ENCODE data around the gene DCAF8L2. TPM values are rescaled to one million over a fixed set of nuclear protein-coding genes. Genes with fewer than 3 reads are reported as not detected.

The DCAF8L2 gene
- total RNA-seq, 4 donors from 2014 or later, result not detected

DNA sequence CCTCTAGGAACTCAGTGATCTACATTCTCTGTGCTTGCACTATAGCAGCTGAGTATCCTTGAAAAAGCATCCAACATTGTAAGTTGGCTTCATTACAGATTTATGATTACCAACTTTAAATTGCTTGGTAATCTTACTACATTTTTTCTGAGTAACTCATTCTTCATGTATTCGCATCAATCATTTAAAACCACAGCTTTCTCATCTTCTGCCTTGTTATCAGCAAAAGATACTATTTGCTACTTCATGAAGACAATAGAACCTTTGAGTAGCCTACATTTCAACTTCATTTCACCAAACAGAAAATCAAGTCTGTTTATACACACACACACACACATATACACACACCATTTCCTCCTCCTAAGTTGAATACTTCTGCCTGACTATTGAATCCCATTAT lies 6.2 kb upstream of the DCAF8L2 start:
- TF ChIP-seq, protein P1, sequence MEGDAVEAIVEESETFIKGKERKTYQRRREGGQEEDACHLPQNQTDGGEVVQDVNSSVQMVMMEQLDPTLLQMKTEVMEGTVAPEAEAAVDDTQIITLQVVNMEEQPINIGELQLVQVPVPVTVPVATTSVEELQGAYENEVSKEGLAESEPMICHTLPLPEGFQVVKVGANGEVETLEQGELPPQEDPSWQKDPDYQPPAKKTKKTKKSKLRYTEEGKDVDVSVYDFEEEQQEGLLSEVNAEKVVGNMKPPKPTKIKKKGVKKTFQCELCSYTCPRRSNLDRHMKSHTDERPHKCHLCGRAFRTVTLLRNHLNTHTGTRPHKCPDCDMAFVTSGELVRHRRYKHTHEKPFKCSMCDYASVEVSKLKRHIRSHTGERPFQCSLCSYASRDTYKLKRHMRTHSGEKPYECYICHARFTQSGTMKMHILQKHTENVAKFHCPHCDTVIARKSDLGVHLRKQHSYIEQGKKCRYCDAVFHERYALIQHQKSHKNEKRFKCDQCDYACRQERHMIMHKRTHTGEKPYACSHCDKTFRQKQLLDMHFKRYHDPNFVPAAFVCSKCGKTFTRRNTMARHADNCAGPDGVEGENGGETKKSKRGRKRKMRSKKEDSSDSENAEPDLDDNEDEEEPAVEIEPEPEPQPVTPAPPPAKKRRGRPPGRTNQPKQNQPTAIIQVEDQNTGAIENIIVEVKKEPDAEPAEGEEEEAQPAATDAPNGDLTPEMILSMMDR (IDR thresholded peaks at IDR 0.05; ENCODE audit: low read depth), result no peak

DNA sequence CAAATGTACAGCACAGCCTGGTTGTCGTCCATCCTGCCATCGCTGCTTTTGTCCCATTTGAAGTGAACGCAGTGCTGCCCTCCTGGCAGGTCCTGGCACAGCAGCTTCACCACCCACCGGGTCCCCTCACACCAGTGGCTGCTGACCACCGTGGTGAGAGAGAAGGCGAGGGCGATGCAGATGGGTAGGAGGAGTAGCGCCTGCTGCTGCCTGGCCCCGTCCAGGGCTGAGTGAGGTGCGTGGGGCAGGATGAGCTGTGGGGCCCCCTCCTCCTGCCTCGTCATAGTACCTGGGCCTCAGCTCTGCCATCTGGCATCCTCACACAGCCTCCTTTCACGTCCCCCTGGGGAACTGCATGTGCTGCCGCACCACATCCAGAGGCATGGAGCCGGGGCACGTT lies 1.8 kb downstream of the DCAF8L2 start:
- TF ChIP-seq, protein P1 (IDR thresholded peaks at IDR 0.05; ENCODE audit: low read depth), result no peak

DNA sequence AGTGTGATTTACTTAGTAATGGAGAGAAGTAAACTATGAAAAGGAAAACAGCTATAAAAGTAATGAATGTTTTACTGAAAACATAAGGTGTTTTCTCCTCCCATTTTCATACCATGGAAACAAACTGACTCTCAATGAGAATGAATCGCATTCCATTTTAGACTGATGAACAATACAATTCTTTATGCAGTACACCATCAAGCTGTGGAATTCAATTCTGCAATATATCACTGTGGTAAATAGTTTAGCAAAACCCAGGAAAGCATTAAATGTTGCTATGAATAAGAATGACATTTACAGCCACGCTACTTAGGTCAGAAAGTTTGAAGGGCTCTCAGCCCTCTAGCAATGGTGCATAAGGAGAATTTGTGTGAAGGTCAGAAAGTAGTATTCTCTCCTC lies 7.4 kb downstream of the DCAF8L2 start:
- TF ChIP-seq, protein P1 (IDR thresholded peaks at IDR 0.05; ENCODE audit: low read depth), result no peak

DNA sequence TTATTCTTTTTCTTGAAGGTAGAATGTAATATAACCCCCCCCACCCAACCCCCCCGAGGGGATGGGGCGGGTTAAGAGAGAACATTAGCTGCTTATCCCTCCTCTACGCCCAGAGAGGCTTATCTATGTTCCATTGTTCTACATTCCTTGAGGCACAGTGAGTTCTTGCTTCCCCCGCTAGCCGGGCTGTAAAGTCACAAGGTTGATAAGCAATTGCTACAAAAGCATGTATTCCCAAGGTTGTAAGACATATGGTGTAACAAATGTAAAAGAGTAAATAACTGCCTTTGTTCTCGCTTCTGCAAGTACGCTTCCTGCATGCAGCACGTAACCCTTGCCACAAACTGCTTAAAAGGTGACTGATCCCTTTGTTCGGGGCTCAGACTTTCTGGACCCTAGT lies 8.2 kb downstream of the DCAF8L2 start:
- TF ChIP-seq, protein P1 (IDR thresholded peaks at IDR 0.05; ENCODE audit: low read depth), result no peak

DNA sequence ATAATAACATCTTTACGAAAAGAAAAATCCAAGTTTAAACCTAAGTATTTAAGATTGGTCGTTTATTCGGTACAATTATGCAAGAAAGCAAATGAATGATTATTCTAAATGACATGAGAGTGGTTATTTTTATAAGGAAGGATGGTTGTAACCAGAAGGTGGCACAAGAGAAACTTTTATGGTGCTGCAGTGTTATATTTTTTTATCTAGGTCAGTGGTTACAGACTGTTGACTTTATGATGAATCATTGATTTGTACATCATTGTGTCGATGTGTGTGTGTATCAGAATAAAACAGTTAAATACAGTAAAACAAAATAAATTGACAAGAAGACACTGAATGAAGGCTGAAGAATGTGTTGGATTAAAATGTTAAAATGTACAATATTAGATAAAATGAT lies 9.8 kb downstream of the DCAF8L2 start:
- TF ChIP-seq, protein P1 (IDR thresholded peaks at IDR 0.05; ENCODE audit: low read depth), result no peak

DNA sequence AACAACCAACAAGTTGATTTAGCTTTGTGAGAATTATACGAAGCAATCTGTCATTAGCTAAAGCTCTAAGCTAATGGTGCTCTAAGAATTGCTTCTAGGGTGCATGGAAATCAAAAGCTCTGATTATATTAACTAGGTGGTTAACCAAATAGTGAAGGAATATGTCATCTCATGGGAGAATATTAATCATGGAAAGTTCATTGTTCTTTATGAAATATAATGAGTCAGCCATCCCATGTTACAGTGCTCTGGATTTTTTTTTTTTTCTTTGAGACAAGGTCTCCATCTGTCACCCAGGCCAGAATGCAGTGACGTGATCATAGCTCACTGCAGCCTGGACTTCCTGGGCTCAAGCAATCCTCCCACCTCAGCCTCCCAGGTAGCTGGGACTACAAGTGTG lies 10.5 kb downstream of the DCAF8L2 start:
- TF ChIP-seq, protein P1 (IDR thresholded peaks at IDR 0.05; ENCODE audit: low read depth), result no peak

DNA sequence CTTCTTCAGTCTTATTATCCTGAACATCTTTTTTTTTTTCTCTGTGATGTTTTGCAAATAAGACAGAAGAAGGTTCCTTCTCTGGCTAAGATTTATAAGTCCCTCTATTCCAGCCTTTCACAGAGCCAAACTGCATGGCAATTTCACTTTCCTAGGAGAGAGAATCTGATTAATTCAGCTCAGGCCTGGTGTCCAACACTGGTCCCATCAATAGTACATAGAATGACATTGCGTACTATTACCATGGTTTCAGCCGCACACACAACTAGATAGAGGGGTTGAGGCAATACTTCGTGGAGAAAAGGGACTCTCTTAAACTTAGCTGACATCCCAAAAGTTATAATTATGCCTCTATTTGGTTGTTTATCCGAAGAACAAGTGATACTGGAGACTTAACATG lies 18.5 kb downstream of the DCAF8L2 start:
- TF ChIP-seq, protein P1 (IDR thresholded peaks at IDR 0.05; ENCODE audit: low read depth), result no peak
